ENCODE results near the gene UXS1.

UXS1 gene

DNA sequence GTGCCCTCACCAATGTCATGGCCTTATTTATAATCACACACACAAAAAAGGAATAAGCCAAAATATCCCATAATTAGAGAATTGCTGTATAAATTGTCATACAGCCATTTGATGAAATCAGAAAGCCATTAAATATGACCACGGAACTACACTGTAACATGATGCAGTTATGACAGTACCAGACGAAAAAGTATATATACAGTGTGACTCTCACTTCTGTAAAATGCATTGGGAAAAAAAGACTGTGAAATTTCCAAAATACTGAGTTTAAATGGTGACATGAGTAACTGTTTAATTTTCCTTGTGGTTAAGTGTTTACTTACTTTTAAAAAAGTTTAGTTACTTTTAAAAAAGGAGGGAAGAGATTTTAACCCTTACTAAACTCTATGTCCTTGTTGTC is 25.4 kb downstream of the UXS1 start:
- DNase-seq (ENCODE audit: low spot score) = no peak
- Histone ChIP-seq H3K27ac (no peak overlapping the region), H3K4me3 (no peak overlapping the region)
- TF ChIP-seq, protein P1, sequence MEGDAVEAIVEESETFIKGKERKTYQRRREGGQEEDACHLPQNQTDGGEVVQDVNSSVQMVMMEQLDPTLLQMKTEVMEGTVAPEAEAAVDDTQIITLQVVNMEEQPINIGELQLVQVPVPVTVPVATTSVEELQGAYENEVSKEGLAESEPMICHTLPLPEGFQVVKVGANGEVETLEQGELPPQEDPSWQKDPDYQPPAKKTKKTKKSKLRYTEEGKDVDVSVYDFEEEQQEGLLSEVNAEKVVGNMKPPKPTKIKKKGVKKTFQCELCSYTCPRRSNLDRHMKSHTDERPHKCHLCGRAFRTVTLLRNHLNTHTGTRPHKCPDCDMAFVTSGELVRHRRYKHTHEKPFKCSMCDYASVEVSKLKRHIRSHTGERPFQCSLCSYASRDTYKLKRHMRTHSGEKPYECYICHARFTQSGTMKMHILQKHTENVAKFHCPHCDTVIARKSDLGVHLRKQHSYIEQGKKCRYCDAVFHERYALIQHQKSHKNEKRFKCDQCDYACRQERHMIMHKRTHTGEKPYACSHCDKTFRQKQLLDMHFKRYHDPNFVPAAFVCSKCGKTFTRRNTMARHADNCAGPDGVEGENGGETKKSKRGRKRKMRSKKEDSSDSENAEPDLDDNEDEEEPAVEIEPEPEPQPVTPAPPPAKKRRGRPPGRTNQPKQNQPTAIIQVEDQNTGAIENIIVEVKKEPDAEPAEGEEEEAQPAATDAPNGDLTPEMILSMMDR (IDR thresholded peaks at IDR 0.05) = no peak

DNA sequence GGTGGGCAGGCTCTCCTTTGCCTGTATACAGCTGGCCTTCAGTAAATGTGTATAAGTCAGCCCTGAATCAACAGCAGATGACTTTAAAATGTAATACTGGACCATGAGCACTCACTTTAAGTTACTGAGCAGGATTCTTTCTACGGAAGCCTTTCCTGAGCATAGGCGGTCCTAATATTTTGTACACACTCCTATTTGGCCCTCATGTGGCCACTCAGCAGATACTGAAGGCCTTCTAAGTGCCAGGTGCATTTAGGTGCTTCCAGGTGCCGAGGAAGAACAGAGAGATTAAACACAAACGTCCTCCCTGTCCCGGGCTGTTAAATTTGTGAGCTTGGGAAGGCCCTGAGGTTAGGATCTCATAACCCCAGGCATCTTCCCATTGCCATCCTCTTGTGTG is 27.0 kb downstream of the UXS1 start:
- DNase-seq (ENCODE audit: low spot score) = no peak
- no peak overlapping the region for H3K4me3 ChIP-seq
- TF ChIP-seq, protein P1 (IDR thresholded peaks at IDR 0.05) = no peak
- no peak overlapping the region for H3K27ac ChIP-seq

DNA sequence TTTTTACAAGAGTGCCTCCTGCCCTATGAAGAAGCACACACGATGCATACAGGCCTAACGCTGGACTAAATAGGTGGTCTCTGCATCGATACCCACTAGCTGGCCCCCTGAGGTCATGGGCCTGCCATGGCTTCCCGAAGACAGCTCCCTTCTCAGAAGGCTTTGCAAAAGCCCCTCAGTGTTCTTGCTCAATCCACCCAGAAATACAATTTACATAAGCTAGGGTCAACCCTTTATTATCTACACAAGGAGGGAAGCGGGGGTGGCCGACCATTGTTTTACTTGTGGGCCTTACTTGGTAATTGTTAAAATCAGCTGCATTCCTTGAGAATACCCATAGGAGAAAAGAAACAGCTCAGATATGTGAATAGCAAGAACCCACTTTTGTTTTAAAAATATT is 28.5 kb downstream of the UXS1 start:
- Histone ChIP-seq H3K4me3 (no peak overlapping the region), H3K27ac (no peak overlapping the region)
- DNase-seq (ENCODE audit: low spot score) = no peak
- TF ChIP-seq, protein P1 (IDR thresholded peaks at IDR 0.05) = no peak

DNA sequence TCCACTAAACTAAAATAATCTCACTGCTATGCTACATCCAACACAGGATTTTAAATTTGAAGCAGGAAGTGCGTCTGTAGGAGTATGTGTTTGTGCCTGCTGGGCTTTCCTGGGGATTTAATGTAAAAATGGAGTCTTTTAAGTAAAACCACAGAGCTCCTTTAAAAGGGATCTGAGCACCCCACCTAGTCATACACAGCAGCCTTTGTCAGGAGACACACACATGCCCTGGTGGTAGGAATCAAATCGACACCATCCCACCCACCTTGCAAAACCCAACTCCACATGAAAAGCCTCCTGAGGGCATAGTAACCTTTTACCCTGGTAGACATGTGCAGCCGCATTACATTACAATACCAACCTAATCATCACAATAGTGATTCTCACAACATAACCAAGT is 29.1 kb downstream of the UXS1 start:
- H3K4me3 ChIP-seq = no peak overlapping the region
- no peak for DNase-seq (ENCODE audit: low spot score)
- TF ChIP-seq, protein P1 (IDR thresholded peaks at IDR 0.05) = no peak
- H3K27ac ChIP-seq = no peak overlapping the region

DNA sequence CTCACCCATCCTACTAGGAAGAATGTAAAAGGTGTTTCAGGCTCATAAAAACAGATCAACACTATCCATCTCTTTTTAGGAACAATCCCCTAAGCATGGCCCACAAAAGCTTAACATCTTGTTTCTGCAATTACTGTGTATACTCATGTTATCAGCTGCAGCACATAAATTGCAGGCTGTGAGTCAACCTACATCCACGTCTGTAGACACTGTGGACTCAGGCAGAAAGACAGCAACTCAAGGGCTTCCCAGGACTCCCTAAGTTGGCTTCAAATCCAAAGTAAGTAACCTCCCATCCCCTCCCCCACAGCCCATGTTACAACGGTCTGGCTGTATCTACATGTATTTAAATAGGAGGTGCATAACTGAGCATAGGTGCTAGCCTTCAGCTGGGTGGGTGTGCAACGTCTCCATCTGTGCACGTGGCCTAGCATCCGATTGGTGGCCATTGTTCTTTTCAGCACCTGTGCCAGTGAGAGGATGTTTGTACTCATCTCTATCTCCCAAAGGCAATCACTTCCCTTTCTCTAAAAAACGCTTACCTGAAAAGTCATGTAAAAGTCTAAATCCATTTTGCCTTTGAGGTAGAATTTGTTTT is 30.1 kb downstream of the UXS1 start:
- Histone ChIP-seq H3K4me3 (no peak overlapping the region), H3K27ac (no peak overlapping the region)
- DNase-seq (ENCODE audit: low spot score) = no peak
- TF ChIP-seq, protein P1 (IDR thresholded peaks at IDR 0.05) = no peak

DNA sequence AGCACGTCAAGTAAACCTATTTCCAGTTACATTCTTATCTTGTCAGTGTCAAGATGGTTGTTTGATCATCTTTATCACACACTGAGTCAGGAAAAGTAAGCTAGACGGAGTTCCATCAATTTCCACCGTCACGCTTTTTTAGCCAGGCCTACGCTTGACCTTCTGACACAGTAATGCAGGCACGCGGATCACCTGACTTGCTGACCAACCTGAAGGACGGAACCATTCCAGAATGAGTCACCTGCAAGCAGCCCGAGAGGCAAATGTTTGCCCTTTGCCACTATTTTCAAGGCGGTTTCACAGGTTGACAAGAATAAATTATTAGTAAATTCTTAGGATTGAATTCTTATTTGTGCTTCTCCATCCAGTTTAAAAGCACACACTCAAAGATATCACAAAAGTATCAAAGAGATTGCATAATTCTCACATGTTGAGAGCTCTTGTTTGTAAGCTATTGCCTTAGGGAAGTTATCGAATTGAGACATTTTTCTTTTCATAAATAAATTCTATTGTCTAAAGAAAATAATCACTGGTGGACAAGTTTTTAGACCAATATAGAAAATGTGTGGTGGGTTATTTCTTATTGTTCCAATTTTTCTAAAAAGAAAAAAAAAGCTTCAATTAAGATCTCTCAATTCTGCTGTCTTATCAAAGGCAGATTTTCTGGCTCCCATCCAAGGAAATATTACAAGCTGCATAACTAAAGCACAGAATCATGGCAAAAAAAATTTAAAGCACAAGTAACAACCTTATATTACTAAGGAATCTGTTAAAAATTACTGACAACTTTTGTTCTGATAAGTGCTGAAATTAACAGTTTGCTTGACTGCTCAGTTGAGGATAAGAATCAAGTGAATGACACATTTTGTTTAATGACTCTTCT is 31.9 kb downstream of the UXS1 start:
- TF ChIP-seq, protein P1 (IDR thresholded peaks at IDR 0.05) = no peak
- no peak overlapping the region for H3K4me3 ChIP-seq
- no peak for DNase-seq (ENCODE audit: low spot score)
- H3K27ac ChIP-seq = no peak overlapping the region

DNA sequence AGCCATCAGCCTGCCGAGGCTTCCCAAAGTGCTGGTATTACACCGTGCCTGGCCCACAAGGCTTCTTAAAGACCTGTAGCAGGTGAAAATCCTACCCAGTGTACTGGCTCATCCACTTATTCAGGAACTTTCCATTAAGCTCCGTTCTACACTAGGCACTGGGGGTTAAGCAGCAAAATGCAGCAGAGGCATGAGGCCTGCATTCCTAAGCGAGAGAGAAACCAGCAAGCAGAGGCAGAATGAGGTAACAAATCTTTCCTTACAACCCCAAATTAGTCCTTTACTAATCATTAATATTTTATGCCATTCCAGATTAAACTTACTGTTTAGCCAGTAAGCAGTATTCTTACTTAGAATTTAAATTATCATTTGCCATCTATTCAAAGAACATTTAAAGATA is 32.8 kb downstream of the UXS1 start:
- TF ChIP-seq, protein P1 (IDR thresholded peaks at IDR 0.05) = no peak
- no peak for DNase-seq (ENCODE audit: low spot score)
- no peak overlapping the region for H3K27ac ChIP-seq
- no peak overlapping the region for H3K4me3 ChIP-seq

Measured in coronary artery (tissue), 2 donors.